GM12874 (cell line): Measurements from ENCODE around the gene ROCK2.

Experiments used
- TF ChIP-seq, protein P1 (sequence below): IDR thresholded peaks from 2 replicates; pipeline ENCODE4 v1.5.1; 2011; ENCODE audit warnings: low read depth, mild to moderate bottlenecking, control low read depth, low read length, moderate library complexity; ENCODE audit not compliant: insufficient read depth

ROCK2 gene

DNA sequence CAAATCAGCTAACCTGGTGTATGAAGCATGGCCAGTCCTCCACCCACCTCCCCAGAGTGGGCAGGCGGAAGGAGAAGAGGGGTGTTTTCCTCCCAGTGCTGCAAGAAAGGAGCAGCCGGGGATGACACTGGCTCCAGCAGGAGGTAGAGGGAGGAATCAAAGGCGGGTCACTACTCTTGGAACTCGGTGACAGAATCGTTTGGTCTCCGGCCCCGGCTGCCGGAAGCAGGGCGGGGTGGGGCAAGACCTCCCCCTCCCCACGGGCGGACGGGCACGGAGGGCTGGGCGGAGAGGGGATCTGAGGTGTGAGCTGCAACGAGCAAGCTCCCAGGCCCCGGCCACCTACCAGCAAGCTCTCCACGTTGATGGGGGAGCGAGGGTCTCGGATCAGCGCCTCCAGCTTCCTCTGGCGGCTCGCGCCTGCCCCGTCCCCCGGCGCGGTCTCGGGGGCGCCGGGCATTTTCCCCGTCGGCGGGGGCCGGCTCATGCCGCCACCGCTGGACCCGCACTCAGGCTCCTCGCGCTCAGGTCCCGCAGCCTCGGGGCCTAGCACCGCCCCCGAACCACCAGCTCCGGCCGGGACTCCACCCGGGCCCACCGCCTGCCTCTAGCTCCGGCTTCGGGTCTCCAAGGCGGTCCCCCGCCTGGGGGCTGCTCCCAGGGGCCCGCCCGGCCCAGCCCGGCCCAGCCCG is 640 bp downstream of the ROCK2 start:
- TF ChIP-seq, protein P1, sequence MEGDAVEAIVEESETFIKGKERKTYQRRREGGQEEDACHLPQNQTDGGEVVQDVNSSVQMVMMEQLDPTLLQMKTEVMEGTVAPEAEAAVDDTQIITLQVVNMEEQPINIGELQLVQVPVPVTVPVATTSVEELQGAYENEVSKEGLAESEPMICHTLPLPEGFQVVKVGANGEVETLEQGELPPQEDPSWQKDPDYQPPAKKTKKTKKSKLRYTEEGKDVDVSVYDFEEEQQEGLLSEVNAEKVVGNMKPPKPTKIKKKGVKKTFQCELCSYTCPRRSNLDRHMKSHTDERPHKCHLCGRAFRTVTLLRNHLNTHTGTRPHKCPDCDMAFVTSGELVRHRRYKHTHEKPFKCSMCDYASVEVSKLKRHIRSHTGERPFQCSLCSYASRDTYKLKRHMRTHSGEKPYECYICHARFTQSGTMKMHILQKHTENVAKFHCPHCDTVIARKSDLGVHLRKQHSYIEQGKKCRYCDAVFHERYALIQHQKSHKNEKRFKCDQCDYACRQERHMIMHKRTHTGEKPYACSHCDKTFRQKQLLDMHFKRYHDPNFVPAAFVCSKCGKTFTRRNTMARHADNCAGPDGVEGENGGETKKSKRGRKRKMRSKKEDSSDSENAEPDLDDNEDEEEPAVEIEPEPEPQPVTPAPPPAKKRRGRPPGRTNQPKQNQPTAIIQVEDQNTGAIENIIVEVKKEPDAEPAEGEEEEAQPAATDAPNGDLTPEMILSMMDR = no peak

DNA sequence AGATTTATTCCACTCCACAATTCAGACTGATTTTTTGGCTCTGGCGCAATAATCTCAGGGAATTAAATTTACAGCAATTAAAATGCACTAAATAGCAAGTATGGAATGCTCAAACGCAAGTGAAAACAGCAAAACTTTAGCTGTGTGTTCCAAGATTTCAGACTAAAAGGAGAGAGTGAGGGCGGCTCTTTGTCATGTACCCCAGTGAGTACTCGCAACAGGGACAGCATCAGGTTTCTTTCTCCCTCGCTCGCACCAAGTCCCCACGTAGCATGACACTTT is 1.1 kb downstream of the ROCK2 start:
- TF ChIP-seq, protein P1 = no peak

DNA sequence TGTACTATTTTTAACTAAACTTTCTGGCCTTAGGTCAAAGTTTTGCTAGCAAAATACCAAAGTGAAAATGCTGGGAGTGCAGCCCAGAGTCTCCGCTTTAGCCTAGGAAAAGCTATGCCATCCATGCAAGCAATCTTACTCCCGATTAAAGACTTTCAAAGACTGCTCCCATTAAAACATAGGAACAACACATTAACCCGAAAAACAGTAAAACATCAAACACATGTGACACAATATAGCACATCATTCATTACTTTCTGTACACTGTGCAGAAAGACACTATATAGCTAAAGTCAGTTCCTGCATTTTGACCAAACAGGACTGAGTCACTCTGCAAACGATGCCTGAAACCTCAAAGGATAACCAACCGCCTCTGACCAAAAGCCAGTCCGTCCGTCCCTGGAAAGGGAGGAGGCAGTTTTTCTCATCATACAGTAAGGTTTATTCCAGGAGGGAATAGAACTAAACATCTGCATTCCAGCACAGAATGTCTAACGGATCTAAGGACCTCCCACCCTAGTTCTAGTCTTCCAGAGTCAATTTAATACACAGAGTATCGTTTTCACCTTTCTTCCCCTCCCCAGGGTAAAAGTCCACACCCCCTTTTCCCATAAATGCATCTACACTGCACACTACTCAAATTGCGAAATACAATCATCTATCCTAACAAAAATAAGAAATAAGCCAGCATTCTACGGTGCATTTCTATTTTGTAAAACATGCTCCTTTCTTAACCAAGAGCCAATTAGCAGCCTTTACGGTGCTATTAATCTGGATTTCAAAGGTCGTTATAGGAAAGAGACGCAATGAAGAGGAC is 1.7 kb downstream of the ROCK2 start:
- TF ChIP-seq, protein P1 = no peak

DNA sequence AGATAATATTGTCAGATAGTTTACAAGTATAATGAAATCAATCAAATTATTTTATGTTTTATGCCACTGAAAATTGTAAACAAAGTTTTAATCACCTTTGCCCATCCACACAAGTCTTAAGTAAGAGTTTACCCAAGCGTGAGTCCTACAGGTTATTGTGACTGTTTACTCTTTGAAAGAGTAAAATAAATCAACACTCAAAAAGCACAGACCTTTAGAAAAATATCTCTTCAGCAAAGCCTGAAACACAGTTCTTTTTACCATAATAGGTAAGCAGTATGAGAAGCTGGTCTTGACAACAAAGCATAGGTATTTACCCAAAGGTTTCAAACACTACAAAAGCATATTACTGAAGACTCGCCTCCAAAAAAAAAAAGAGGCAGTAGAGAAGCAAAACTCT is 3.7 kb downstream of the ROCK2 start:
- TF ChIP-seq, protein P1 = no peak

DNA sequence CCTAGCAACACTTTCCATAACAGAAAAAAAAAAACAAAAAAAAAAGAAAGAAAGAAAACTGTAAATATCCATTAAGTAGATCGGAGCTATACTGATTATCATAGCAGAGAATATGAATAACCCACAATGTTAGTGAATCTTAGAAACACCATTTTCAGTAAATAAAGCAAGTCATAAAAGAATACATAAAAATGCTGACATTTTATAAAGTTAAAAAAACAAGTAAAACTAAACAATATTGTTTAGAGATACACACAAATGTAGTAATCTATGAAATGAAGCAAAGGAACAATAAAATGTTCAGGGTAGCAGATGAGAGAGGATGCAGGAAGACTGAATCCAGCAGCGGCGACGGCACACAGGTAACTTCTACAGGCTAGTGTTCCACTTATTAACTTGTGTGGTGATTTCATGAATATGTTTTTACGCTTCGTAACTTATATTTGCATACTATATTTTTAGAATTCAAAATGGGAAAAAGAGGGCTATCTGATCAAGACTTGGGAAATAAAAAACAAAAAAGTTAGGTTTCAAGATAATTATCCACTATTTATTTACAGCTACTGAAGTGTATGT is 4.8 kb downstream of the ROCK2 start:
- TF ChIP-seq, protein P1 = no peak

DNA sequence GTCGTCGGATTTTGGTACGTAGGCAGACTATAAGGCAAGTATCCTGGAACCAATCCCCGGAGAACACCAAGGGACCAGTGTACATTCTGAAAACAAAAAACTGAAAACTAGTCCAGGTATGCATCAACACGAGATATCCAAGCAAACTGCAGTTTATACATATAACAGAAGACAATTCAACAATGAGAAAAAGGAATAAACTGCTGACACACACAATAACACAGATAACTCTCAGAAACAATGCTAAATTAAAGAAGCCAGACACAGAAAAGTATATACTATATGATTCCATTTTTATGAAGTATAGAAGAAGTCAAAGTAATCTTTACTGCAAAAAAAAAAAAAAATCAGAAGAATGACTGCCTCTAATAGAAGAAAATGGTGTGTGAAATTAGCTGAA is 5.9 kb downstream of the ROCK2 start:
- TF ChIP-seq, protein P1 = no peak

DNA sequence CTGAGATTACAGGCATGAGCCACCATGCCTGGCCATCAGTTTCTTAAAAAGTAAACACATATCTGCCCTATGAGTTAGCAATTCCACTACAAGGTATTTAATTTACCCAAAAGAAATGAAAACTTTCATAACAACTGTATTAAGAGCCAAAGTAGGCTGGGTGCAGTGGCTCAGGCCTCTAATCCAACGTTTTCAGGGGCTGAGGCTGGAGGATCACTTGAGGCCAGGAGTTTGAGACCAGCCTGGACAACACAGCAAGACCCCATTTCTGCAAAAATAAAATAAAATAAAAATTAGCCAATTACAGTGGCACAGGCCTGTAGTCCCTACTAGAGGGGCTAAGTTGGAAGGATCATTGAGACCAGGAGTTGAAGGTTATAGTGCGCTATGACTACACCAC is 6.5 kb downstream of the ROCK2 start:
- TF ChIP-seq, protein P1 = no peak
